Bone marrow (tissue), 2 donors: ENCODE results near the gene EHD3.

Experiments used
- DNase-seq, 2 donors: peaks; one replicate each; lab custom pipeline; 2025; lab: John Stamatoyannopoulos, UW

EHD3 gene

GRCh38 chr2:31233741-31234682 is at the start of gene EHD3:
Gene EHD3 (plus strand): TSS chr2:31234152. CDS start chr2:31234622, 470 bp downstream.
- DNase-seq = peak; percentile 46 to 47

GRCh38 chr2:31187166-31187565 is 46.8 kb upstream of the EHD3 start:
- no peak for DNase-seq

GRCh38 chr2:31188131-31188530 is 45.8 kb upstream of the EHD3 start:
- DNase-seq = no peak

GRCh38 chr2:31189141-31189540 is 44.8 kb upstream of the EHD3 start:
- DNase-seq = no peak

GRCh38 chr2:31190188-31190587 is 43.8 kb upstream of the EHD3 start:
- no peak for DNase-seq

GRCh38 chr2:31191931-31192330 is 42.0 kb upstream of the EHD3 start:
- DNase-seq = no peak

GRCh38 chr2:31192396-31192795 is 41.6 kb upstream of the EHD3 start:
- DNase-seq = no peak

GRCh38 chr2:31192851-31193392 is 41.0 kb upstream of the EHD3 start:
- DNase-seq = no peak

GRCh38 chr2:31193806-31194205 is 40.1 kb upstream of the EHD3 start:
- DNase-seq = no peak

- DNase-seq = no peak
Observed at GRCh38 chr2:31196622-31197021, 37.3 kb upstream of the EHD3 start.

GRCh38 chr2:31197166-31197565 is 36.8 kb upstream of the EHD3 start:
- no peak for DNase-seq

- DNase-seq = no peak
Observed at GRCh38 chr2:31197669-31198068, 36.3 kb upstream of the EHD3 start.

- DNase-seq = no peak
Observed at GRCh38 chr2:31199206-31199605, 34.7 kb upstream of the EHD3 start.

- no peak for DNase-seq
Observed at GRCh38 chr2:31200972-31201371, 33.0 kb upstream of the EHD3 start.

GRCh38 chr2:31202041-31202440 is 31.9 kb upstream of the EHD3 start:
- no peak for DNase-seq

- no peak for DNase-seq
Observed at GRCh38 chr2:31202833-31203232, 31.1 kb upstream of the EHD3 start.

- DNase-seq = no peak
Observed at GRCh38 chr2:31203916-31204315, 30.0 kb upstream of the EHD3 start.

GRCh38 chr2:31204783-31205182 is 29.2 kb upstream of the EHD3 start:
- DNase-seq = no peak

- no peak for DNase-seq
Observed at GRCh38 chr2:31205186-31205585, 28.8 kb upstream of the EHD3 start.

GRCh38 chr2:31205613-31206012 is 28.3 kb upstream of the EHD3 start:
- DNase-seq = no peak

- no peak for DNase-seq
Observed at GRCh38 chr2:31207790-31208189, 26.2 kb upstream of the EHD3 start.

GRCh38 chr2:31208240-31208639 is 25.7 kb upstream of the EHD3 start:
- no peak for DNase-seq
